HepG2 (cell line): ENCODE data around the gene BBS9. TPM values are rescaled to one million over a fixed set of nuclear protein-coding genes. Genes with fewer than 3 reads are reported as not detected.

ENCODE experiments used
- ATAC-seq: fragments of 200-7000 bp; cut with Tn5 transposase; 3 replicates; pipeline ENCODE4 v1.9.1; 2020; ENCODE audit warnings: mild to moderate bottlenecking, moderate library complexity
- BruUV-seq: library from RNA; stranded (reverse); fragments of 400-500 nt; replicated peaks from 2 replicates; lab custom pipeline; 2021; lab: Mats Ljungman, UMichigan
- CTCF ChIA-PET: fragments of 300-600 bp; formaldehyde crosslinking; extraction: SDS; loops from one replicate; lab custom pipeline; 2021; ENCODE audit warnings: low total read pairs, inconsistent platforms, low intra/inter-chr PET ratio; lab: Yijun Ruan, JAX
- POLR2A ChIA-PET: fragments of 350-600 bp; sonication (Branson Sonifier 250); formaldehyde crosslinking; loops from one replicate; lab custom pipeline; 2020; ENCODE audit warnings: antibody characterized with exemption, inconsistent platforms; lab: Yijun Ruan, JAX
- DNase-seq: peaks from one replicate; pipeline ENCODE4 v3.0.0-alpha.2; 2015; ENCODE audit warnings: low spot score
- FAIRE-seq: peaks from 3 replicates; lab custom pipeline; 2011; peaks lifted over from hg19 to GRCh38; lab: Jason Lieb, UNC
- H2AFZ ChIP-seq: one replicate; pipeline ENCODE4 v1.6.1; 2011; ENCODE audit warnings: low read length, inconsistent platforms
- H3K27ac ChIP-seq: fragments of 300-600 bp; 3 replicates; pipeline ENCODE4 v1.8.0; 2011; ENCODE audit warnings: mixed run types, mild to moderate bottlenecking, mixed read lengths, low read length, inconsistent platforms; ENCODE audit not compliant: insufficient read depth; ENCODE audit errors: extremely low read length
- H3K27me3 ChIP-seq, 2 experiments: fragments of 200-600 bp in 1 of 2; 2 replicates in 1 of 2; 3 replicates in 1 of 2; pipeline versions ENCODE4 v1.6.0 to v1.8.0; 2011; ENCODE audit warnings: low read length in 2 of 2, mild to moderate bottlenecking in 2 of 2, moderate library complexity in 2 of 2, inconsistent platforms in 1 of 2; ENCODE audit not compliant: insufficient read depth in 2 of 2, control insufficient read depth in 1 of 2
- H3K36me3 ChIP-seq, 2 experiments: fragments of 200-600 bp in 1 of 2; replicated peaks in 1 of 2; 2 replicates in 1 of 2; 3 replicates in 1 of 2; pipeline versions ENCODE4 v1.5.1 to v1.8.0; 2011; ENCODE audit warnings: low read length in 2 of 2, inconsistent platforms in 1 of 2; ENCODE audit not compliant: insufficient read depth in 2 of 2, control insufficient read depth in 1 of 2
- H3K4me1 ChIP-seq: 2 replicates; pipeline ENCODE4 v1.5.1; 2012; ENCODE audit warnings: low read length, inconsistent platforms; ENCODE audit not compliant: insufficient read depth
- H3K4me2 ChIP-seq: 2 replicates; pipeline ENCODE4 v1.6.0; 2011; ENCODE audit warnings: low read depth, low read length, inconsistent platforms
- H3K4me3 ChIP-seq, 3 experiments: fragments of 200-600 bp in 1 of 3; sonication (generic), shearing (Covaris generic) in 1 of 3; replicated peaks in 1 of 3; 2 replicates each; pipeline ENCODE4 v1.5.1; 2011 to 2016; ENCODE audit warnings: low read length in 3 of 3, inconsistent platforms in 2 of 3, low read depth in 2 of 3, mild to moderate bottlenecking in 2 of 3, control low read depth in 1 of 3, mixed read lengths in 1 of 3; ENCODE audit not compliant: insufficient read depth in 1 of 3
- H3K79me2 ChIP-seq: one replicate; pipeline ENCODE4 v1.6.1; 2011; ENCODE audit warnings: low read length, inconsistent platforms; ENCODE audit not compliant: insufficient read depth
- H3K9ac ChIP-seq: 2 replicates; pipeline ENCODE4 v1.6.0; 2011; ENCODE audit warnings: mild to moderate bottlenecking, low read depth, low read length, inconsistent platforms; ENCODE audit not compliant: insufficient read depth
- H3K9me3 ChIP-seq: 2 replicates; pipeline ENCODE4 v1.5.1; 2012; ENCODE audit warnings: mild to moderate bottlenecking, low read length
- H4K20me1 ChIP-seq: 2 replicates; pipeline ENCODE4 v1.6.0; 2011; ENCODE audit warnings: inconsistent platforms, mild to moderate bottlenecking, low read length, moderate library complexity; ENCODE audit not compliant: insufficient read depth
- GABPA ChIP-seq, 2 experiments: IDR thresholded peaks; 2 replicates each; pipeline ENCODE4 v1.6.1; 2011 to 2016; ENCODE audit warnings: low read depth in 2 of 2, low read length in 1 of 2, missing biosample characterization in 1 of 2, missing genetic modification characterization in 1 of 2
- HCFC1 ChIP-seq: fragments of 150-350 bp; IDR thresholded peaks from 2 replicates; pipeline ENCODE4 v1.6.1; 2014; ENCODE audit warnings: low read depth, low read length
- HOXD1 ChIP-seq: sonication (generic); formaldehyde crosslinking; IDR thresholded peaks from 2 replicates; pipeline ENCODE4 v1.5.0; 2020; ENCODE audit warnings: missing genetic modification reagents
- MIXL1 ChIP-seq: IDR thresholded peaks from 2 replicates; pipeline ENCODE4 v1.6.1; 2016
- NFE2L1 ChIP-seq: sonication (generic); formaldehyde crosslinking; IDR thresholded peaks from 2 replicates; pipeline ENCODE4 v1.4.0; 2020; ENCODE audit warnings: missing genetic modification reagents, mild to moderate bottlenecking, borderline replicate concordance
- ZFP82 ChIP-seq: sonication (generic); formaldehyde crosslinking; IDR thresholded peaks from 2 replicates; pipeline ENCODE4 v1.5.1; 2020; ENCODE audit warnings: mild to moderate bottlenecking, missing genetic modification reagents, borderline replicate concordance
- ZNF20 ChIP-seq: sonication (generic); formaldehyde crosslinking; IDR thresholded peaks from 2 replicates; pipeline ENCODE4 v1.4.0; 2020; ENCODE audit warnings: mild to moderate bottlenecking, moderate library complexity, missing genetic modification reagents
- ZNF263 ChIP-seq: sonication (generic); formaldehyde crosslinking; IDR thresholded peaks from 2 replicates; pipeline ENCODE4 v1.4.0; 2020; ENCODE audit warnings: missing genetic modification reagents
- WGBS: methylation state at CpG from one replicate; pipeline ENCODE4 v1.1.6; 2017; ENCODE audit warnings: low lambda C conversion rate; 5-methylcytosine and 5-hydroxymethylcytosine counted together
- in situ Hi-C: cut with HindIII; loops from 2 replicates; pipeline ENCODE4 v1.10.0; 2017; ENCODE audit warnings: low pct_unique_long_range_greater_than_20kb; ENCODE audit not compliant: extremely low pct_ligation_motif_present
- intact Hi-C: fragments of 100-400 bp; cut with micrococcal nuclease; formaldehyde crosslinking; loops from one replicate; pipeline ENCODE4 v1.10.0; 2022; ENCODE audit not compliant: unreplicated experiment
- polyA plus RNA-seq, 8 experiments: library from polyadenylated mRNA; depleted of rRNA in 3 of 8; stranded (reverse) in 7 of 8; unstranded in 1 of 8; fragments of >200 nt; fragmentation: Illumina TruSeq in 4 of 8; extraction: Trizol in 4 of 8; gene quantifications; 2 replicates each; pipeline versions ENCODE4 v1.2.1 to v1.2.3, GENCODE V29; 2011 to 2016; ENCODE audit warnings: low read depth in 4 of 8, missing spikeins in 1 of 8, mixed read lengths in 1 of 8; ENCODE audit not compliant: insufficient read depth in 1 of 8
- total RNA-seq, 5 experiments: library from RNA; depleted of rRNA; stranded (reverse); fragments of >200 nt; fragmentation: Illumina TruSeq; extraction: Trizol; gene quantifications; 2 replicates each; pipeline ENCODE4 v1.2.3, GENCODE V29; 2016; ENCODE audit warnings: low read depth in 1 of 5
- TF ChIP-seq, protein P1 (sequence below), 2 experiments: fragments of 450-650 bp in 1 of 2; sonication (generic) in 1 of 2; formaldehyde crosslinking in 1 of 2; IDR thresholded peaks; 2 replicates each; pipeline versions ENCODE4 v1.6.1 to v1.8.0; 2016 to 2022; ENCODE audit warnings: antibody characterized with exemption in 1 of 2, mild to moderate bottlenecking in 1 of 2, missing genetic modification reagents in 1 of 2
- TF ChIP-seq, protein P2 (sequence below): fragments of 450-650 bp; IDR thresholded peaks from 2 replicates; pipeline ENCODE4 v1.6.1; 2017
- TF ChIP-seq, protein P3 (sequence below): sonication (generic); formaldehyde crosslinking; IDR thresholded peaks from 2 replicates; pipeline ENCODE4 v1.5.0; 2020; ENCODE audit warnings: missing genetic modification reagents

Gene BBS9
- total and polyA plus RNA-seq, 2 of the 13 experiments (the other 11 are each of a cell fraction or from before 2014, with no cell fraction given): 5.1 to 7.8 TPM

GRCh38 chr7:33127085-33127484 is 2.3 kb upstream of the BBS9 start:
- H3K4me2 ChIP-seq: no peak overlapping the region
- ATAC-seq: no peak
- H3K27me3 ChIP-seq: no peaks in the 10 kb centered on the region; a peak in 1 of 5 replicates
- no peak for FAIRE-seq
- no peak overlapping the region for H3K4me3 ChIP-seq
- in situ Hi-C loops: no loop called here
- WGBS: 2% methylated on average over 2 of the region's 2 CpGs
- no peak overlapping the region for H3K9ac ChIP-seq
- no TSS peak for BruUV-seq
- intact Hi-C loops: no loop called here
- no peaks in the 10 kb centered on the region for H3K36me3 ChIP-seq
- no peak for DNase-seq
- H4K20me1 ChIP-seq: no peaks in the 10 kb centered on the region
- H3K9me3 ChIP-seq: no peaks in the 10 kb centered on the region
- no peaks in the 10 kb centered on the region for H3K79me2 ChIP-seq
- H3K27ac ChIP-seq: no peak overlapping the region
- CTCF ChIA-PET: no interaction called here
- peaks cover 28% of the 10 kb centered on the region for H3K4me1 ChIP-seq
- POLR2A ChIA-PET: no interaction called here
- no peak overlapping the region for H2AFZ ChIP-seq
- TF ChIP-seq NFE2L1 (CRISPR knock-in tag): no peak
- TF ChIP-seq, protein P1, sequence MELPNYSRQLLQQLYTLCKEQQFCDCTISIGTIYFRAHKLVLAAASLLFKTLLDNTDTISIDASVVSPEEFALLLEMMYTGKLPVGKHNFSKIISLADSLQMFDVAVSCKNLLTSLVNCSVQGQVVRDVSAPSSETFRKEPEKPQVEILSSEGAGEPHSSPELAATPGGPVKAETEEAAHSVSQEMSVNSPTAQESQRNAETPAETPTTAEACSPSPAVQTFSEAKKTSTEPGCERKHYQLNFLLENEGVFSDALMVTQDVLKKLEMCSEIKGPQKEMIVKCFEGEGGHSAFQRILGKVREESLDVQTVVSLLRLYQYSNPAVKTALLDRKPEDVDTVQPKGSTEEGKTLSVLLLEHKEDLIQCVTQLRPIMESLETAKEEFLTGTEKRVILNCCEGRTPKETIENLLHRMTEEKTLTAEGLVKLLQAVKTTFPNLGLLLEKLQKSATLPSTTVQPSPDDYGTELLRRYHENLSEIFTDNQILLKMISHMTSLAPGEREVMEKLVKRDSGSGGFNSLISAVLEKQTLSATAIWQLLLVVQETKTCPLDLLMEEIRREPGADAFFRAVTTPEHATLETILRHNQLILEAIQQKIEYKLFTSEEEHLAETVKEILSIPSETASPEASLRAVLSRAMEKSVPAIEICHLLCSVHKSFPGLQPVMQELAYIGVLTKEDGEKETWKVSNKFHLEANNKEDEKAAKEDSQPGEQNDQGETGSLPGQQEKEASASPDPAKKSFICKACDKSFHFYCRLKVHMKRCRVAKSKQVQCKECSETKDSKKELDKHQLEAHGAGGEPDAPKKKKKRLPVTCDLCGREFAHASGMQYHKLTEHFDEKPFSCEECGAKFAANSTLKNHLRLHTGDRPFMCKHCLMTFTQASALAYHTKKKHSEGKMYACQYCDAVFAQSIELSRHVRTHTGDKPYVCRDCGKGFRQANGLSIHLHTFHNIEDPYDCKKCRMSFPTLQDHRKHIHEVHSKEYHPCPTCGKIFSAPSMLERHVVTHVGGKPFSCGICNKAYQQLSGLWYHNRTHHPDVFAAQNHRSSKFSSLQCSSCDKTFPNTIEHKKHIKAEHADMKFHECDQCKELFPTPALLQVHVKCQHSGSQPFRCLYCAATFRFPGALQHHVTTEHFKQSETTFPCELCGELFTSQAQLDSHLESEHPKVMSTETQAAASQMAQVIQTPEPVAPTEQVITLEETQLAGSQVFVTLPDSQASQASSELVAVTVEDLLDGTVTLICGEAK (IDR thresholded peaks at IDR 0.05): no peak
- TF ChIP-seq, protein P1 (CRISPR knock-in tag; IDR thresholded peaks at IDR 0.05): no peak
- TF ChIP-seq, protein P2, sequence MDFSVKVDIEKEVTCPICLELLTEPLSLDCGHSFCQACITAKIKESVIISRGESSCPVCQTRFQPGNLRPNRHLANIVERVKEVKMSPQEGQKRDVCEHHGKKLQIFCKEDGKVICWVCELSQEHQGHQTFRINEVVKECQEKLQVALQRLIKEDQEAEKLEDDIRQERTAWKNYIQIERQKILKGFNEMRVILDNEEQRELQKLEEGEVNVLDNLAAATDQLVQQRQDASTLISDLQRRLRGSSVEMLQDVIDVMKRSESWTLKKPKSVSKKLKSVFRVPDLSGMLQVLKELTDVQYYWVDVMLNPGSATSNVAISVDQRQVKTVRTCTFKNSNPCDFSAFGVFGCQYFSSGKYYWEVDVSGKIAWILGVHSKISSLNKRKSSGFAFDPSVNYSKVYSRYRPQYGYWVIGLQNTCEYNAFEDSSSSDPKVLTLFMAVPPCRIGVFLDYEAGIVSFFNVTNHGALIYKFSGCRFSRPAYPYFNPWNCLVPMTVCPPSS: no peak
- TF ChIP-seq ZFP82 (CRISPR knock-in tag): no peak
- no peak for TF ChIP-seq GABPA (IDR thresholded peaks at IDR 0.05; ENCODE audit: low read depth, low read length)
- no peak for TF ChIP-seq GABPA (CRISPR knock-in tag; IDR thresholded peaks at IDR 0.05; ENCODE audit: low read depth)
- TF ChIP-seq HCFC1: no peak
- TF ChIP-seq ZNF20 (CRISPR knock-in tag): no peak
- TF ChIP-seq, protein P3, sequence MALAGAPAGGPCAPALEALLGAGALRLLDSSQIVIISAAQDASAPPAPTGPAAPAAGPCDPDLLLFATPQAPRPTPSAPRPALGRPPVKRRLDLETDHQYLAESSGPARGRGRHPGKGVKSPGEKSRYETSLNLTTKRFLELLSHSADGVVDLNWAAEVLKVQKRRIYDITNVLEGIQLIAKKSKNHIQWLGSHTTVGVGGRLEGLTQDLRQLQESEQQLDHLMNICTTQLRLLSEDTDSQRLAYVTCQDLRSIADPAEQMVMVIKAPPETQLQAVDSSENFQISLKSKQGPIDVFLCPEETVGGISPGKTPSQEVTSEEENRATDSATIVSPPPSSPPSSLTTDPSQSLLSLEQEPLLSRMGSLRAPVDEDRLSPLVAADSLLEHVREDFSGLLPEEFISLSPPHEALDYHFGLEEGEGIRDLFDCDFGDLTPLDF (CRISPR knock-in tag): no peak
- TF ChIP-seq MIXL1 (CRISPR knock-in tag): no peak
- no peak for TF ChIP-seq HOXD1 (CRISPR knock-in tag)
- TF ChIP-seq ZNF263 (CRISPR knock-in tag): no peak
